ENCODE data around the gene PIWIL1. TPM values are rescaled to one million over a fixed set of nuclear protein-coding genes. Genes with fewer than 3 reads are reported as not detected.

The PIWIL1 gene
- total RNA-seq, 1 experiment from 2014 or later: not detected

- H2BK5ac ChIP-seq (ENCODE audit: insufficient read length, low read length): no peak overlapping the region
- no peak overlapping the region for H3K9ac ChIP-seq (ENCODE audit: extremely low read depth, insufficient read length, low read length)
- peaks cover 2% of the 10 kb centered on the region; the same call in 1 of the 2 replicates for H3K27me3 ChIP-seq (ENCODE audit: insufficient read depth, low read length)
- H2BK12ac ChIP-seq (ENCODE audit: insufficient read length, low read depth, low read length): no peak overlapping the region
- H2AFZ ChIP-seq (ENCODE audit: low read length): no peak overlapping the region
- H3K56ac ChIP-seq (ENCODE audit: insufficient read length, low read depth, low read length): no peak overlapping the region
- no peak overlapping the region for H3K4ac ChIP-seq (ENCODE audit: low read depth, low read length)
- Mint-ChIP-seq H3K36me3 (ENCODE audit: insufficient read depth in 1 of 3, low read depth in 3 of 3) (no peaks in the 10 kb centered on the region), H3K27ac (no peak overlapping the region), H3K9me3 (peaks cover 0 to 6% of the 10 kb centered on the region in 2 experiments; a peak in 2 of 5 replicates), H3K4me3 (no peak overlapping the region), H3K4me1 (peaks cover 7 to 8% of the 10 kb centered on the region in 2 experiments), H3K27me3 (ENCODE audit: low read depth) (peaks cover 64% of the 10 kb centered on the region)
- no peaks in the 10 kb centered on the region for H3K23me2 ChIP-seq (ENCODE audit: insufficient read length, low read depth, low read length, poor library complexity, severe bottlenecking)
- H4K8ac ChIP-seq (replicated peaks; ENCODE audit: insufficient read length, low read depth, low read length): no peak overlapping the region
- TF ChIP-seq CTCF (conservative IDR thresholded peaks at IDR 0.05): no peak
- DNase-seq: no peak
- no peaks in the 10 kb centered on the region for H3K9me3 ChIP-seq (ENCODE audit: control insufficient read depth, low read depth, low read length)
- no peak overlapping the region for H3K18ac ChIP-seq (ENCODE audit: insufficient read length, low read depth, low read length)
- no peaks in the 10 kb centered on the region for H3K79me1 ChIP-seq (ENCODE audit: insufficient read depth, low read depth, low read length, poor library complexity, severe bottlenecking)
- H3K79me2 ChIP-seq (ENCODE audit: insufficient read depth, low read length): no peaks in the 10 kb centered on the region
- H2BK120ac ChIP-seq (ENCODE audit: low read depth, low read length, poor library complexity, severe bottlenecking): no peak overlapping the region
- no peak overlapping the region for H3K27ac ChIP-seq (ENCODE audit: insufficient read length, low read depth, low read length)
- no peak overlapping the region for H4K5ac ChIP-seq (ENCODE audit: insufficient read length, low read depth, low read length)
- no peaks in the 10 kb centered on the region for H4K20me1 ChIP-seq (ENCODE audit: control insufficient read depth, insufficient read depth, insufficient read length)
- H3K14ac ChIP-seq (ENCODE audit: insufficient read depth, low read length): no peak overlapping the region; the same call in 1 of the 2 replicates
- no peak overlapping the region for H2BK15ac ChIP-seq (ENCODE audit: low read depth, low read length)
- H4K91ac ChIP-seq (ENCODE audit: insufficient read length, low read depth, low read length): no peak overlapping the region
- no peak overlapping the region for H3K4me2 ChIP-seq (ENCODE audit: insufficient read depth, insufficient read length, low read length)
- WGBS (ENCODE audit: extremely low coverage, insufficient read length, low lambda C conversion rate): no CpG with 5 or more reads among the region's 8 CpGs
- H2AK5ac ChIP-seq (ENCODE audit: insufficient read length, low read length): no peak overlapping the region
- H3T11ph ChIP-seq (ENCODE audit: low read length): no peak overlapping the region
- no peak overlapping the region for H3K23ac ChIP-seq (ENCODE audit: insufficient read length, low read depth, low read length)
- no peak overlapping the region for H2BK20ac ChIP-seq (ENCODE audit: low read depth, low read length, poor library complexity, severe bottlenecking)
- H3K4me1 ChIP-seq (ENCODE audit: insufficient read depth, low read length): no peaks in the 10 kb centered on the region
Observed at GRCh38 chr12:130303781-130304180, 33.9 kb upstream of the PIWIL1 start.
